Measurements from ENCODE around the gene AKAP13. TPM values are rescaled to one million over a fixed set of nuclear protein-coding genes. Genes with fewer than 3 reads are reported as not detected.

AKAP13 gene
- total RNA-seq, 3 donors from 2014 or later = 198 to 331 (median 259) TPM

- H3K4me3 ChIP-seq = peak overlapping the region in 1 of 3 donors; percentile 6
- no peaks in the 10 kb centered on the region for H3K9me3 ChIP-seq
- no peaks in the 10 kb centered on the region for H3K27me3 ChIP-seq
- no peak for TF ChIP-seq CTCF (IDR thresholded peaks at IDR 0.05)
- TF ChIP-seq POLR2AphosphoS5 (IDR thresholded peaks at IDR 0.05) = peak in 2 of 3 donors; percentile 52 to 79
- no peaks in the 10 kb centered on the region for H3K36me3 ChIP-seq
- intact Hi-C loops (cut with DNase I; ENCODE audit: low total_unique reads) = no loop called here
- H3K4me1 ChIP-seq = peaks cover 17 to 23% of the 10 kb centered on the region in 2 donors
- DNase-seq (ENCODE audit: low spot score in 2 of 2) = peak; percentile 80 to 90
- peak overlapping the region; percentile 61 to 93 for H3K27ac ChIP-seq
Measured at GRCh38 chr15:85752491-85752961, 372.1 kb downstream of the AKAP13 start.

GRCh38 chr15:85753261-85753660, 372.9 kb downstream of the AKAP13 start:
- Histone ChIP-seq H3K27ac (peak overlapping the region; percentile 40 to 57), H3K4me3 (no peak overlapping the region), H3K36me3 (no peaks in the 10 kb centered on the region), H3K27me3 (no peaks in the 10 kb centered on the region), H3K9me3 (no peaks in the 10 kb centered on the region), H3K4me1 (peaks cover 17 to 20% of the 10 kb centered on the region in 2 donors)
- intact Hi-C loops (cut with DNase I; ENCODE audit: low total_unique reads) = no loop called here
- peak in 1 of 2 donors; percentile 14 for DNase-seq (ENCODE audit: low spot score in 2 of 2)
- TF ChIP-seq POLR2A (IDR thresholded peaks at IDR 0.05) (no peak), POLR2AphosphoS5 (IDR thresholded peaks at IDR 0.05) (no peak)

- intact Hi-C loops (cut with DNase I; ENCODE audit: low total_unique reads) = no loop called here
- DNase-seq (ENCODE audit: low spot score in 2 of 2) = peak in 1 of 2 donors; percentile 35
- no peaks in the 10 kb centered on the region for H3K27me3 ChIP-seq
- H3K36me3 ChIP-seq = no peaks in the 10 kb centered on the region
- TF ChIP-seq CTCF (IDR thresholded peaks at IDR 0.05) = no peak
- no peak for TF ChIP-seq POLR2A (IDR thresholded peaks at IDR 0.05)
- no peak for TF ChIP-seq POLR2AphosphoS5 (IDR thresholded peaks at IDR 0.05)
- no peaks in the 10 kb centered on the region for H3K9me3 ChIP-seq
- H3K27ac ChIP-seq = peak overlapping the region; percentile 54 to 57
- peaks cover 13 to 17% of the 10 kb centered on the region in 2 donors for H3K4me1 ChIP-seq
- no peak overlapping the region for H3K4me3 ChIP-seq
Measured at GRCh38 chr15:85753791-85754452, 373.5 kb downstream of the AKAP13 start.

GRCh38 chr15:85754989-85755388, 374.6 kb downstream of the AKAP13 start:
- intact Hi-C loops (cut with DNase I; ENCODE audit: low total_unique reads) = no loop called here
- no peak for TF ChIP-seq CTCF (IDR thresholded peaks at IDR 0.05)
- no peak for TF ChIP-seq POLR2A (IDR thresholded peaks at IDR 0.05)
- no peak for TF ChIP-seq POLR2AphosphoS5 (IDR thresholded peaks at IDR 0.05)
- Histone ChIP-seq H3K27me3 (no peaks in the 10 kb centered on the region), H3K36me3 (no peaks in the 10 kb centered on the region), H3K4me1 (peaks cover 13 to 17% of the 10 kb centered on the region in 2 donors), H3K4me3 (no peak overlapping the region), H3K9me3 (no peaks in the 10 kb centered on the region), H3K27ac (peak overlapping the region; percentile 8 to 57)
- peak in 1 of 2 donors; percentile 24 for DNase-seq (ENCODE audit: low spot score in 2 of 2)

GRCh38 chr15:85755471-85755870, 375.1 kb downstream of the AKAP13 start:
- intact Hi-C loops (cut with DNase I; ENCODE audit: low total_unique reads) = no loop called here
- Histone ChIP-seq H3K36me3 (no peaks in the 10 kb centered on the region), H3K4me1 (peaks cover 13 to 17% of the 10 kb centered on the region in 2 donors), H3K9me3 (no peaks in the 10 kb centered on the region), H3K4me3 (no peak overlapping the region), H3K27ac (peak overlapping the region in 1 of 2 donors; percentile 8), H3K27me3 (no peaks in the 10 kb centered on the region)
- TF ChIP-seq POLR2AphosphoS5 (IDR thresholded peaks at IDR 0.05) = no peak
- no peak for TF ChIP-seq POLR2A (IDR thresholded peaks at IDR 0.05)
- no peak for TF ChIP-seq CTCF (IDR thresholded peaks at IDR 0.05)
- peak in 1 of 2 donors; percentile 7 for DNase-seq (ENCODE audit: low spot score in 2 of 2)

All from breast epithelium (tissue), 4 donors.